Stimulated activated naive B cell treated with anti-CD40 and anti-IgM and Interleukin-4, amounts not matched to agents 10 μg/mL and 1 μg/mL and 100 μg/mL, for 72 hours (primary cell): Measurements from ENCODE around the gene NCAM1.

ENCODE experiments used
- ATAC-seq, 2 donors: fragments of 150-1000 bp; cut with Tn5 transposase; replicated peaks; 2 replicates each; pipeline ENCODE4 v1.10.0; 2021; ENCODE audit warnings: moderate library complexity in 1 of 2
- DNase-seq: peaks from one replicate; pipeline ENCODE4 v3.0.0; 2021
- H3K27ac Mint-ChIP-seq: one replicate; pipeline ENCODE4 v1.8.0; 2022; ENCODE audit warnings: mild to moderate bottlenecking, mixed read lengths
- H3K27me3 Mint-ChIP-seq, 2 donors: one replicate each; pipeline ENCODE4 v1.8.0; 2022; ENCODE audit warnings: mixed read lengths in 2 of 2
- H3K36me3 Mint-ChIP-seq, 2 donors: one replicate each; pipeline ENCODE4 v1.8.0; 2022; ENCODE audit warnings: mixed read lengths in 2 of 2, mild to moderate bottlenecking in 1 of 2
- H3K4me1 Mint-ChIP-seq, 2 donors: one replicate each; pipeline ENCODE4 v1.8.0; 2022; ENCODE audit warnings: mixed read lengths in 2 of 2, mild to moderate bottlenecking in 1 of 2
- H3K4me3 Mint-ChIP-seq, 2 donors: one replicate each; pipeline ENCODE4 v1.8.0; 2022; ENCODE audit warnings: mild to moderate bottlenecking in 2 of 2, mixed read lengths in 2 of 2, moderate library complexity in 1 of 2
- H3K9me3 Mint-ChIP-seq, 2 donors: one replicate each; pipeline ENCODE4 v1.8.0; 2022; ENCODE audit warnings: mixed read lengths in 2 of 2, mild to moderate bottlenecking in 1 of 2

The NCAM1 gene

DNA sequence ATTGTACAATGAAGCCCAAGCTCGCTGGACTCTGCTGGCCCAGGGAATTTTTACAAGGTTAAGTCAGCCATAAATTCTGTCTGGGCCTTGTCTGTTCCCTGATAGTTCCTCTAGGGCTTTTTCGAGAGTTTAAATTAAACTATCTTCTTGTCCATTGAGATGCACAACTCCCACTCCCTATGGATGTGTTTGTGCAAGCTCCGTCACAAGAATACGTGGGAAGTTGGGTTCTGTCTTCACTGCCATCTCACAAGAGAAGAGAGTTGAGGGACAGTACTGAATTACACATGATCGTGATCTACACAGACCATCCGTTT lies 199.5 kb downstream of the NCAM1 start:
- Mint-ChIP-seq H3K27me3 (peaks cover 5% of the 10 kb centered on the region in 2 donors), H3K4me1 (no peaks in the 10 kb centered on the region), H3K4me3 (no peak overlapping the region), H3K36me3 (no peaks in the 10 kb centered on the region), H3K27ac (no peak overlapping the region), H3K9me3 (peaks cover 0 to 4% of the 10 kb centered on the region in 2 donors)
- ATAC-seq, result no peak
- no peak for DNase-seq

DNA sequence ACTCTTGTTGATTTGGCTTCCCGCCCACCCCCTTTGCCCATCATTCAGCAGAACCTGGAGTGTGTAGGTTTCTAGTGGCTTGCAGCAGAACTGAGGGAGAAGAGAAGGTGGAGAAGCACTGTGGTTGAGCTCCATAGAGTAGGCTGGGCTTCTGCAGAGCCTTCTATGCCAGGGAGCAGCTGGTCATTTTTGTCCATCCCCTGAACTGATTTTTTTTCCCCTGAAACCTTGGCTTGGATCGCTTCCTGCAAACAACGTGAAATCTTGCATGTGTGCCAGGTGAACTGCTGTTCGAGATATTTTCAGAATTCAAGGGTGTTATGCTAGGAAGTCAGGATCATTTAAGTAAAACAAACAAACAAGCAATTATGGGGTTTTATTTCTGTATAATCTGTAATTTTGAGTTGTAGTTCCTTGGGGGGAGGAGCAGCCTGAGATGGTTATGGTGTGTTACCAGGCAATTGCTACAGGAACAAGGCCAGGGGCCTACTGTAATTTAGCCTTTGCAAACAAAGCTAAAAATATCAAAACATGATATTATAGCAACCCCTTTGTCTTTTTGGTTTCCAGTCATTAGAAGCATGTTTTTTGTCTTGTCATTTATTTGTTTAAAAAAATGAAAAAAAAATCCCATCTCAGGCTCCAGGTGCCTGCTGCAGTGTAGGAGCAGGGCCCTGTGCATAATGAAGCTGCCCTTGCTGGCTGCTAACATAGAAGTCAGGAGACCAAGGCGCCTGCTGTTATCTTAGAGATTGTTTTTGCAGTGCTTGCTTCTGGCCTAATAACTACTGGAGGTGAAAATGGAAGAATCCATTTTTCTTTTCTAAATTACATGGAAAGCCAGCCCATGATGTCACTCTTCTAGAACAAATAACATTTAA lies 200.7 kb downstream of the NCAM1 start:
- no peaks in the 10 kb centered on the region for H3K4me1 Mint-ChIP-seq
- H3K4me3 Mint-ChIP-seq, result no peak overlapping the region
- DNase-seq (no peak), ATAC-seq (no peak)
- no peak overlapping the region for H3K27ac Mint-ChIP-seq
- no peaks in the 10 kb centered on the region for H3K36me3 Mint-ChIP-seq
- peaks cover 0 to 4% of the 10 kb centered on the region in 2 donors for H3K9me3 Mint-ChIP-seq
- peaks cover 5 to 9% of the 10 kb centered on the region in 2 donors for H3K27me3 Mint-ChIP-seq

GRCh38 chr11:113162592-113162962 lies 201.4 kb downstream of the NCAM1 start:
- H3K36me3 Mint-ChIP-seq, result no peaks in the 10 kb centered on the region
- H3K4me3 Mint-ChIP-seq, result no peak overlapping the region
- peaks cover 0 to 4% of the 10 kb centered on the region in 2 donors for H3K9me3 Mint-ChIP-seq
- ATAC-seq (no peak), DNase-seq (no peak)
- no peak overlapping the region for H3K27ac Mint-ChIP-seq
- no peaks in the 10 kb centered on the region for H3K4me1 Mint-ChIP-seq
- H3K27me3 Mint-ChIP-seq, result peaks cover 5 to 9% of the 10 kb centered on the region in 2 donors

GRCh38 chr11:113163291-113164030 lies 202.2 kb downstream of the NCAM1 start:
- Mint-ChIP-seq H3K36me3 (no peaks in the 10 kb centered on the region), H3K4me3 (no peak overlapping the region), H3K27ac (no peak overlapping the region), H3K27me3 (peaks cover 5 to 9% of the 10 kb centered on the region in 2 donors), H3K9me3 (peaks cover 0 to 4% of the 10 kb centered on the region in 2 donors), H3K4me1 (no peaks in the 10 kb centered on the region)
- ATAC-seq (no peak), DNase-seq (no peak)

DNA sequence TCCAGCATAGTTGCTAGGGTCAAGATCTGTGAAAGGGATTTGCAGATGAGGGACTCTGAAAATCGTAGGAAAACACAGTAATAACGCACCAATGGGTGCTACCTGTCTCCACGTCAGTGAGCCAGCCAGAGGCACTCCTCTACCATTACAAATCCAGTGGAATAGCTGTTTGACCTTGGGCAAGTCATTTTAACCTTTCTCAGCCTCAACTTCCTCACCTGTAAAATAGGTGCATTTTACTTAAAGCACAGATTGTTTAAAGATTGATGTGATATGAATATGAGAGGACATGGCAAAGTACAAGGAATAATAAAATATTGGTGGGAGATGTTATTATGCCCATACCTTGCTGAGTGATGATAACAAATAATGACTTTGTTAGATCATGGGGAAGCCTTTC lies 205.1 kb downstream of the NCAM1 start:
- H3K9me3 Mint-ChIP-seq, result peaks cover 0 to 4% of the 10 kb centered on the region in 2 donors
- H3K4me3 Mint-ChIP-seq, result no peak overlapping the region
- H3K4me1 Mint-ChIP-seq, result no peaks in the 10 kb centered on the region
- no peaks in the 10 kb centered on the region for H3K36me3 Mint-ChIP-seq
- H3K27me3 Mint-ChIP-seq, result peaks cover 5 to 19% of the 10 kb centered on the region in 2 donors
- H3K27ac Mint-ChIP-seq, result no peak overlapping the region
- no peak for DNase-seq
- no peak for ATAC-seq

DNA sequence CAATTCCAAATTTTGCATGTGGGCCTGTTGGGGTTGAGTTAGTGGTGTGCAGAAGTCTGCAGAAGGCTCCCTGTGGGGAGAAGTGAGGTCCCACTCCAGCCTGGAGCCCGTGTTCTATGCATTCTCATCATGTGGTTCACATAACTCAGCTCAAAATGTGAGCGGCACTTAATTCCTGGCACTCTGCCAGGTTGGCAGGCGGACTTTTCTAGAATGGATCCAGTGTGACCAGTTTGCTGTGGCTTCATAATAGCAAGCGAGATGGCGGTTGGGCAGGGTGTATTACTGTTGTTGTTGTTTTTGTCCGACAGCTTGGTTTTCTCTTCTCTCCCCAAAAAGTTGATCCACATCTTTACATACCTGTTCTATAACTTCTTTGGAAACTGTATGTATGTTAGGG lies 206.4 kb downstream of the NCAM1 start:
- Mint-ChIP-seq H3K9me3 (peaks cover 0 to 4% of the 10 kb centered on the region in 2 donors), H3K4me1 (no peaks in the 10 kb centered on the region), H3K36me3 (no peaks in the 10 kb centered on the region), H3K27ac (no peak overlapping the region), H3K27me3 (peaks cover 5 to 19% of the 10 kb centered on the region in 2 donors), H3K4me3 (no peak overlapping the region)
- DNase-seq (no peak), ATAC-seq (no peak)

DNA sequence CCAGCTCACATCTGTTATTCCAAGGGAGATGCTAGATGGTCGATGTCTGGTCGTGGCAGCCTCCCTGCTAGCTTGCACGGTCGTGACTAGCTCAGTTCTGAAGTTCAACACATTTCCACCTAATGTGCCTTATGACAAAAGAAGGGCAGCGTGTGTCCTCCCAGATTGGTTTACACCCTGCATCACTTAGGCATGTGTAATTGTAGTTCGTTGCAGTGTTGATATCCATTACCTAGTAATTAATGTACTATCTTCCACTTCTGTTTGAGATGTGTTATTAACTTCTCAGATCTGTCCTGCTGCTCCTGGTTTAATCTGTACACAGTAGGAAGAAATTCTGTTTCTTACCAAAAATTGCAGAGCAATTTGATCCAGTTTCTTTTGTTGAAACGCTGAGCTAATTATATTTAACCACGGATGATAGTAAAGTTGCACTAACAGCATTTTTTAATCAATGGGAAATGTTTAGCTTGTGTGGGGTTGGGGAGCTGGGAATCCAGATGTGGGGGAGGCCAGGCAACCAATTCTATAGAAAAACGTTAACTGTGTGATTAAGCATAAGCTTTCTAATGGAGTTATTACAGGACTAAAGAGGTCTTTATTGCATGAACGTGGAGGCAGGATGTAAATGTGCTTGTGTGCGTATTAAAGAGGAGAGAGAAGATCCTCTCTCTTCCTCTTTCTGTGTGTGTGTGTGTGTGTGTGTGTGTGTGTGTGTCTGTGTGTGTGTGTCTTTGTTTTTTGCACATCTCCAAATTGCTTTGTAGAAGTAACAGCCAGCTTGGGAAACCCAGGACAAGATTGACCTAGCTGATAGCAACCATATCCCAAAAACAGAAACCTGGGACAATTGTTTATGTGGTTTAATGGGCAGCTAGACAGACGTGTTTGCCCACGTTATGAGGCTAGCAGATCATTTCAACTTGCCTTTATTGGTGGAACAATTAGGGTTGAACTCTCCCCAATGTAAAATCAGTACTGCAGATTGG lies 207.4 kb downstream of the NCAM1 start:
- Mint-ChIP-seq H3K27me3 (peaks cover 1 to 14% of the 10 kb centered on the region in 2 donors), H3K4me3 (no peak overlapping the region), H3K9me3 (peaks cover 0 to under 1% of the 10 kb centered on the region in 2 donors), H3K36me3 (no peaks in the 10 kb centered on the region), H3K27ac (no peak overlapping the region), H3K4me1 (no peaks in the 10 kb centered on the region)
- no peak for DNase-seq
- no peak for ATAC-seq

DNA sequence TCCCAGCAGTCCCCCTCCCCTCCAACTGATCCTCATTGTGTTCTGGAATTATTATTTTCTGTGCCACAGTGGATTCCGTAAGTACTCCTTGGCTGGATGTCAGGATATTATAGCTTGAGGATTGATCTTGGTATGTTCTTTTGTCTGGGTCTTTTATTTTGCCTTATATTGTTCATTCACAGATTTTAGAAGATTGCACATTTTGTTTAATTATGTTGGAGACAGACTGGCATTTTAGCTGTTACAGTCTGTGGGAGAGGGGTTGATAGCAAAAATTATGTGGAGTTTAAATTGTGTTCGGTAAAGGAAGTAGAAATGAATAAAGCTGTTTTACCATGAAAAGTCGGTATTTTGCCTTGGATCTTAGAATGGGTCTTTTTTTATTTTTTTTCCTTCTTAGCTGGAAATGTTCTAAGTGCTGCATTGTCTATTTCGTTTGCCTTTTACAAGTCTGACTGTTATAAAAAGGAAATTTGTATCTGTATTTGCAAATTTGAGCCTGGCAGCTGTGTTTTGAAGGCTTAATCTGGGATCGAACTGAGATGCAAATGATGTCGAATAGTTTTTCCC lies 211.2 kb downstream of the NCAM1 start:
- H3K4me3 Mint-ChIP-seq, result no peak overlapping the region
- ATAC-seq (no peak), DNase-seq (no peak)
- H3K4me1 Mint-ChIP-seq, result no peaks in the 10 kb centered on the region
- H3K27me3 Mint-ChIP-seq, result peaks cover 2 to 9% of the 10 kb centered on the region in 2 donors
- H3K9me3 Mint-ChIP-seq, result no peaks in the 10 kb centered on the region
- no peak overlapping the region for H3K27ac Mint-ChIP-seq
- no peaks in the 10 kb centered on the region for H3K36me3 Mint-ChIP-seq

- DNase-seq, result no peak
- Mint-ChIP-seq H3K4me3 (no peak overlapping the region), H3K27me3 (peaks cover 9% of the 10 kb centered on the region in 2 donors)
These were observed 211.9 kb downstream of the NCAM1 start for GRCh38 chr11:113173126-113173525.

DNA sequence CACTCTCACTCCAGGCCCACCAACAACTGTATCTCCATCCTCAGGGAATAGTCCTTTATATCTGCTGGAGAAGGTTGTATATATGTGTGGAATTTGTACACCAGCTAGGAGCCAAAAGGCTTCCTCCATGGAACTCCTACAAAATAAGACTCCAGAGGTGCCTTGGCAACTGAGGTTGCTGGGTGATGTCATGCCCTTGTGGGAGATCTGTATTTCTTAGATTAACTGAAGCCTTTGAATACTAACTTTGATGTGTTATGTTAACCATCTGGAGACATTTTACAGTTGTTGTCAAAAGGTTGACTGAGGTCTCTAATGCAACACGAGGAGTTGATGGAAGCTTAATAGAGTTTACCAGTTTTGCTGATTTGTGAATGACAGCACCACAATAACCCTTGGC lies 213.7 kb downstream of the NCAM1 start:
- Mint-ChIP-seq H3K4me3 (no peak overlapping the region), H3K4me1 (no peaks in the 10 kb centered on the region), H3K27ac (no peak overlapping the region), H3K27me3 (peaks cover 9 to 17% of the 10 kb centered on the region in 2 donors), H3K9me3 (no peaks in the 10 kb centered on the region), H3K36me3 (no peaks in the 10 kb centered on the region)
- ATAC-seq (no peak), DNase-seq (no peak)

More at GRCh38 chr11:113173126-113173525, 211.9 kb downstream of the NCAM1 start:
- Mint-ChIP-seq H3K27ac (no peak overlapping the region), H3K9me3 (no peaks in the 10 kb centered on the region), H3K36me3 (no peaks in the 10 kb centered on the region), H3K4me1 (no peaks in the 10 kb centered on the region)
- ATAC-seq, result no peak

DNA sequence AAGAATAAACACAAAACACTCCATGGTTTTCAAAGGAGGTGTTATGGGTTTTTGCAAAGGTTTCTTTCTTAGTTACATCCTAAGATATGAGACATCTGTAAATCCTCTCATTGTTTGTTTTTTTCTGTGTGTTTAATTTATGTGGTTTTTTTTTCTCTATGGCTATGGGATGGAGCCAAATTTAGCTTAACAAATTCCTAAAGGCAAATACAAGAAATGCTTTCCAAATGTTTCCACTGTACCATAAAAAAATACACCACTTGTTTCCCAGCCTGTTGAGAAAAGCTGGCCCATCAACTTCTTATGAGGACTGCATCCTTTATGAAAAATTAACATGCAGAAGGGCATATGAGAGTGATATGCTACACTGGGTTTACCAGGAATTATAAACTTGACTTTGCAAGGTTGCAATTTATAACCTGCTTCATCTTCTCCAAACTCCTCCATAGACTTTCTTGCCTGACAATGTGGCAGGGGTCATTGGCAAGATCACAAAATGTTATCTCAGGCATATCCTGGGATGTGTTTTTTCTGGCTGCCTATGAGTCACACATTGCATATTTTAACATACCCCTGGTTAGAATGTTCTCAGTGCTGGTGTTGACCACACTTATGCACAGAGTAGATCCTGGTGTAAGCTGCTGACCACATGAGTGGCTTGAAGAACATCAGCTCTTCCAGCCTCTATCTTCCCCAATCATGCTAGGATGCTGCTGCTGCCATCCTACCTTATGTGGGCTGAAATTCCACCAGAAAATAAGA lies 215.6 kb downstream of the NCAM1 start:
- H3K27me3 Mint-ChIP-seq, result peaks cover 0 to 20% of the 10 kb centered on the region in 2 donors
- H3K27ac Mint-ChIP-seq, result no peak overlapping the region
- no peaks in the 10 kb centered on the region for H3K9me3 Mint-ChIP-seq
- H3K36me3 Mint-ChIP-seq, result no peaks in the 10 kb centered on the region
- H3K4me1 Mint-ChIP-seq, result no peaks in the 10 kb centered on the region
- no peak overlapping the region for H3K4me3 Mint-ChIP-seq
- ATAC-seq (no peak), DNase-seq (no peak)

- H3K4me3 Mint-ChIP-seq, result no peak overlapping the region
- H3K36me3 Mint-ChIP-seq, result no peaks in the 10 kb centered on the region
- no peaks in the 10 kb centered on the region for H3K9me3 Mint-ChIP-seq
- no peak for DNase-seq
- no peak for ATAC-seq
- peaks cover 0 to 20% of the 10 kb centered on the region in 2 donors for H3K27me3 Mint-ChIP-seq
- H3K27ac Mint-ChIP-seq, result no peak overlapping the region
- H3K4me1 Mint-ChIP-seq, result no peaks in the 10 kb centered on the region
These were observed 216.5 kb downstream of the NCAM1 start for GRCh38 chr11:113177671-113178070.

- no peak overlapping the region for H3K4me3 Mint-ChIP-seq
- no peaks in the 10 kb centered on the region for H3K36me3 Mint-ChIP-seq
- no peaks in the 10 kb centered on the region for H3K4me1 Mint-ChIP-seq
- no peak overlapping the region for H3K27ac Mint-ChIP-seq
- ATAC-seq, result no peak
- peaks cover 0 to 20% of the 10 kb centered on the region in 2 donors for H3K27me3 Mint-ChIP-seq
- DNase-seq, result no peak
- no peaks in the 10 kb centered on the region for H3K9me3 Mint-ChIP-seq
These were observed 217.3 kb downstream of the NCAM1 start for GRCh38 chr11:113178381-113179070.
